Measurements from ENCODE around the gene GRID1.

DNA sequence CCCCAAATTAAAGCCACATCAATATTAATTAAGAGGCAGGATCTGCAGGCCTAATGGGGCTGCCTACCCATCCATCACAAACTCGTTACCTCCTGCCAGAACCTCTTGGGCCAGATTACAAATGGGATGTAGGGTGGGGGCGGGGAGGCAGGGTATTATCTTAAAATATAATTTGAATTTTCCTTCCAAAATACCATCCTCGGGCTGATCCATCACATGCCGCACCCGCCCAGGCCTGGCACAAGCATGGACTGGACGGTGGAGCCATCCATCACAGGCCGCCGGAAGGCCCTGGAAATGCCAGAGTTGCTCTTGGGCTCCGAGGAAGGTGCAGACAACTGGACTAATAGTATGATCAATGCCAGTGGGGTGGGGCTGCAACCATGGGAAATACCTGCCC lies 212.8 kb downstream of the GRID1 start:
- TF ChIP-seq, protein P1, sequence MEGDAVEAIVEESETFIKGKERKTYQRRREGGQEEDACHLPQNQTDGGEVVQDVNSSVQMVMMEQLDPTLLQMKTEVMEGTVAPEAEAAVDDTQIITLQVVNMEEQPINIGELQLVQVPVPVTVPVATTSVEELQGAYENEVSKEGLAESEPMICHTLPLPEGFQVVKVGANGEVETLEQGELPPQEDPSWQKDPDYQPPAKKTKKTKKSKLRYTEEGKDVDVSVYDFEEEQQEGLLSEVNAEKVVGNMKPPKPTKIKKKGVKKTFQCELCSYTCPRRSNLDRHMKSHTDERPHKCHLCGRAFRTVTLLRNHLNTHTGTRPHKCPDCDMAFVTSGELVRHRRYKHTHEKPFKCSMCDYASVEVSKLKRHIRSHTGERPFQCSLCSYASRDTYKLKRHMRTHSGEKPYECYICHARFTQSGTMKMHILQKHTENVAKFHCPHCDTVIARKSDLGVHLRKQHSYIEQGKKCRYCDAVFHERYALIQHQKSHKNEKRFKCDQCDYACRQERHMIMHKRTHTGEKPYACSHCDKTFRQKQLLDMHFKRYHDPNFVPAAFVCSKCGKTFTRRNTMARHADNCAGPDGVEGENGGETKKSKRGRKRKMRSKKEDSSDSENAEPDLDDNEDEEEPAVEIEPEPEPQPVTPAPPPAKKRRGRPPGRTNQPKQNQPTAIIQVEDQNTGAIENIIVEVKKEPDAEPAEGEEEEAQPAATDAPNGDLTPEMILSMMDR (conservative IDR thresholded peaks at IDR 0.05; ENCODE audit: low read depth, low read length): no peak
- TF ChIP-seq EZH2 (IDR thresholded peaks at IDR 0.05; ENCODE audit: low read length, unreplicated experiment): no peak
- TF ChIP-seq EZH2phosphoT487 (IDR thresholded peaks at IDR 0.05; ENCODE audit: borderline replicate concordance, low read length): no peak

Measured in PC-3 (cell line).